Effector memory CD4-positive, alpha-beta T cell (primary cell): ENCODE results near the gene SIGLEC10.
"Not testable (repeated sequence)": the region's sequence is repeated elsewhere in the genome, so short reads cannot be mapped to it uniquely, and the experiment has no call there.

ENCODE experiments used
- DNase-seq, 3 donors: peaks; one replicate each; pipeline ENCODE4 v3.0.0-alpha.2; 2020
- H3K27ac ChIP-seq: 2 replicates; pipeline ENCODE4 v1.7.0; 2013; ENCODE audit warnings: mild to moderate bottlenecking, low read length, moderate library complexity; ENCODE audit not compliant: insufficient read depth, poor library complexity, severe bottlenecking
- H3K27me3 ChIP-seq: replicated peaks from 2 replicates; pipeline ENCODE4 v1.7.0; 2013; ENCODE audit warnings: mild to moderate bottlenecking, low read length; ENCODE audit not compliant: insufficient read depth, control insufficient read depth, poor library complexity, severe bottlenecking
- H3K36me3 ChIP-seq: 2 replicates; pipeline ENCODE4 v1.7.0; 2013; ENCODE audit warnings: mild to moderate bottlenecking, low read length, moderate library complexity; ENCODE audit not compliant: control insufficient read depth, insufficient read depth
- H3K4me1 ChIP-seq: 2 replicates; pipeline ENCODE4 v1.7.0; 2013; ENCODE audit warnings: low read length, mild to moderate bottlenecking; ENCODE audit not compliant: control insufficient read depth, insufficient read depth, poor library complexity, severe bottlenecking
- H3K4me3 ChIP-seq: 2 replicates; pipeline ENCODE4 v1.7.0; 2013; ENCODE audit warnings: low read length, low read depth, mild to moderate bottlenecking; ENCODE audit not compliant: insufficient read depth, poor library complexity, severe bottlenecking
- H3K9me3 ChIP-seq: 2 replicates; pipeline ENCODE4 v1.7.0; 2013; ENCODE audit warnings: mild to moderate bottlenecking, low read length, moderate library complexity; ENCODE audit not compliant: control insufficient read depth

The SIGLEC10 gene

GRCh38 chr19:51440052-51440451 is 22.6 kb upstream of the SIGLEC10 start:
- H3K9me3 ChIP-seq, result no peaks in the 10 kb centered on the region
- no peak overlapping the region for H3K27ac ChIP-seq
- H3K27me3 ChIP-seq, result no peaks in the 10 kb centered on the region
- no peak overlapping the region for H3K4me3 ChIP-seq
- no peak for DNase-seq
- H3K4me1 ChIP-seq, result peaks cover 20% of the 10 kb centered on the region
- no peaks in the 10 kb centered on the region for H3K36me3 ChIP-seq

- no peaks in the 10 kb centered on the region for H3K27me3 ChIP-seq
- no peak for DNase-seq
- H3K36me3 ChIP-seq, result no peaks in the 10 kb centered on the region
- H3K4me3 ChIP-seq, result no peak overlapping the region
- peaks cover 20% of the 10 kb centered on the region for H3K4me1 ChIP-seq
- no peak overlapping the region for H3K27ac ChIP-seq
- no peaks in the 10 kb centered on the region for H3K9me3 ChIP-seq
Measured at GRCh38 chr19:51439021-51439465, 21.6 kb upstream of the SIGLEC10 start.

GRCh38 chr19:51434456-51434855 is 17.0 kb upstream of the SIGLEC10 start:
- Histone ChIP-seq H3K4me3 (no peak overlapping the region), H3K9me3 (no peaks in the 10 kb centered on the region), H3K36me3 (no peaks in the 10 kb centered on the region), H3K4me1 (peaks cover 5% of the 10 kb centered on the region), H3K27ac (no peak overlapping the region), H3K27me3 (no peaks in the 10 kb centered on the region)
- DNase-seq, result no peak

GRCh38 chr19:51433043-51433442 is 15.6 kb upstream of the SIGLEC10 start:
- Histone ChIP-seq H3K9me3 (no peaks in the 10 kb centered on the region), H3K36me3 (no peaks in the 10 kb centered on the region), H3K4me1 (no peaks in the 10 kb centered on the region), H3K4me3 (no peak overlapping the region), H3K27ac (no peak overlapping the region), H3K27me3 (no peaks in the 10 kb centered on the region)
- DNase-seq, result no peak

- Histone ChIP-seq H3K4me3 (no peak overlapping the region), H3K9me3 (no peaks in the 10 kb centered on the region), H3K4me1 (no peaks in the 10 kb centered on the region), H3K27me3 (no peaks in the 10 kb centered on the region), H3K36me3 (no peaks in the 10 kb centered on the region), H3K27ac (no peak overlapping the region)
- no peak for DNase-seq
Measured at GRCh38 chr19:51431124-51431523, 13.7 kb upstream of the SIGLEC10 start.

- H3K27me3 ChIP-seq, result no peaks in the 10 kb centered on the region
- H3K9me3 ChIP-seq, result no peaks in the 10 kb centered on the region
- no peaks in the 10 kb centered on the region for H3K36me3 ChIP-seq
- H3K27ac ChIP-seq, result no peak overlapping the region
- no peak overlapping the region for H3K4me3 ChIP-seq
- H3K4me1 ChIP-seq, result no peaks in the 10 kb centered on the region
- DNase-seq, result no peak
Measured at GRCh38 chr19:51430221-51430620, 12.8 kb upstream of the SIGLEC10 start.

- Histone ChIP-seq H3K27ac (no peak overlapping the region), H3K4me3 (no peak overlapping the region), H3K4me1 (no peaks in the 10 kb centered on the region), H3K36me3 (no peaks in the 10 kb centered on the region), H3K27me3 (no peaks in the 10 kb centered on the region), H3K9me3 (no peaks in the 10 kb centered on the region)
- DNase-seq, result no peak
Measured at GRCh38 chr19:51427201-51427600, 9.8 kb upstream of the SIGLEC10 start.

GRCh38 chr19:51422053-51422448 is 4.6 kb upstream of the SIGLEC10 start:
- H3K36me3 ChIP-seq, result no peaks in the 10 kb centered on the region
- DNase-seq, result peak; percentile 53 to 75 (median 65)
- H3K4me3 ChIP-seq, result no peak overlapping the region
- peaks cover 2% of the 10 kb centered on the region for H3K4me1 ChIP-seq
- peaks cover 10% of the 10 kb centered on the region for H3K27me3 ChIP-seq
- no peaks in the 10 kb centered on the region for H3K9me3 ChIP-seq
- H3K27ac ChIP-seq, result no peak overlapping the region

GRCh38 chr19:51421229-51422052 is 4.0 kb upstream of the SIGLEC10 start:
- H3K27ac ChIP-seq, result no peak overlapping the region
- H3K4me1 ChIP-seq, result peaks cover 2% of the 10 kb centered on the region
- peaks cover 10% of the 10 kb centered on the region for H3K27me3 ChIP-seq
- no peak overlapping the region for H3K4me3 ChIP-seq
- H3K9me3 ChIP-seq, result no peaks in the 10 kb centered on the region
- no peak for DNase-seq
- no peaks in the 10 kb centered on the region for H3K36me3 ChIP-seq

- not testable (repeated sequence) for H3K9me3 ChIP-seq, H3K27me3 ChIP-seq, H3K4me3 ChIP-seq, H3K4me1 ChIP-seq, H3K27ac ChIP-seq, DNase-seq, H3K36me3 ChIP-seq
Measured at GRCh38 chr19:51420511-51420910, 3.1 kb upstream of the SIGLEC10 start.
